H9 (cell line): ENCODE results near the gene UNC5C. TPM values are rescaled to one million over a fixed set of nuclear protein-coding genes. Genes with fewer than 3 reads are reported as not detected.

ENCODE experiments used
- DNase-seq: peaks from one replicate; pipeline ENCODE4 v3.0.0-alpha.2; 2017
- H2AFZ ChIP-seq: one replicate; pipeline ENCODE4 v1.6.1; 2013; ENCODE audit warnings: mild to moderate bottlenecking, low read length, control low read depth, moderate library complexity
- H2AK5ac ChIP-seq: 2 replicates; pipeline ENCODE4 v1.6.1; 2013; ENCODE audit warnings: low read length, control low read depth, mixed read lengths; ENCODE audit not compliant: insufficient read length
- H2BK120ac ChIP-seq: one replicate; pipeline ENCODE4 v1.6.1; 2013; ENCODE audit warnings: low read depth, mild to moderate bottlenecking, low read length, control low read depth, inconsistent platforms; ENCODE audit not compliant: poor library complexity, severe bottlenecking
- H2BK12ac ChIP-seq: 2 replicates; pipeline ENCODE4 v1.6.1; 2013; ENCODE audit warnings: low read length, control low read depth, mixed read lengths, low read depth; ENCODE audit not compliant: insufficient read length
- H2BK15ac ChIP-seq: 2 replicates; pipeline ENCODE4 v1.6.1; 2013; ENCODE audit warnings: low read depth, low read length, control low read depth
- H2BK20ac ChIP-seq: one replicate; pipeline ENCODE4 v1.6.1; 2013; ENCODE audit warnings: low read depth, mild to moderate bottlenecking, low read length, control low read depth, inconsistent platforms; ENCODE audit not compliant: poor library complexity, severe bottlenecking
- H2BK5ac ChIP-seq: 2 replicates; pipeline ENCODE4 v1.6.1; 2013; ENCODE audit warnings: low read length, control low read depth, mixed read lengths; ENCODE audit not compliant: insufficient read length
- H3K14ac ChIP-seq: 2 replicates; pipeline ENCODE4 v1.6.1; 2013; ENCODE audit warnings: low read length, control low read depth; ENCODE audit not compliant: insufficient read depth
- H3K18ac ChIP-seq: 2 replicates; pipeline ENCODE4 v1.6.1; 2013; ENCODE audit warnings: low read depth, mild to moderate bottlenecking, mixed read lengths, low read length, control low read depth; ENCODE audit not compliant: insufficient read length
- H3K23ac ChIP-seq: 2 replicates; pipeline ENCODE4 v1.6.1; 2013; ENCODE audit warnings: low read length, control low read depth, mixed read lengths, low read depth; ENCODE audit not compliant: insufficient read length
- H3K23me2 ChIP-seq: 2 replicates; pipeline ENCODE4 v1.6.1; 2013; ENCODE audit warnings: low read depth, mild to moderate bottlenecking, mixed read lengths, low read length, control low read depth; ENCODE audit not compliant: insufficient read length, poor library complexity, severe bottlenecking
- H3K27ac ChIP-seq: 2 replicates; pipeline ENCODE4 v1.5.1; 2013; ENCODE audit warnings: low read length, control low read depth, mixed read lengths, low read depth; ENCODE audit not compliant: insufficient read length
- H3K27me3 ChIP-seq: 2 replicates; pipeline ENCODE4 v1.6.1; 2013; ENCODE audit warnings: low read length, control low read depth, inconsistent platforms; ENCODE audit not compliant: insufficient read depth
- H3K4ac ChIP-seq: 2 replicates; pipeline ENCODE4 v1.6.1; 2013; ENCODE audit warnings: low read depth, mild to moderate bottlenecking, control low read depth, inconsistent platforms, low read length, moderate library complexity
- H3K4me1 ChIP-seq: 2 replicates; pipeline ENCODE4 v1.6.1; 2013; ENCODE audit warnings: low read length, control low read depth, inconsistent platforms; ENCODE audit not compliant: insufficient read depth
- H3K4me2 ChIP-seq: 2 replicates; pipeline ENCODE4 v1.6.1; 2013; ENCODE audit warnings: low read length, control low read depth, mixed read lengths; ENCODE audit not compliant: insufficient read length, insufficient read depth
- H3K56ac ChIP-seq: 2 replicates; pipeline ENCODE4 v1.6.1; 2013; ENCODE audit warnings: low read depth, mild to moderate bottlenecking, mixed read lengths, low read length, control low read depth; ENCODE audit not compliant: insufficient read length
- H3K79me1 ChIP-seq: 2 replicates; pipeline ENCODE4 v1.6.1; 2013; ENCODE audit warnings: low read depth, mild to moderate bottlenecking, moderate library complexity, low read length, control low read depth, inconsistent platforms; ENCODE audit not compliant: insufficient read depth, poor library complexity, severe bottlenecking
- H3K79me2 ChIP-seq: 2 replicates; pipeline ENCODE4 v1.6.1; 2013; ENCODE audit warnings: low read length, control low read depth, inconsistent platforms; ENCODE audit not compliant: insufficient read depth
- H3K9ac ChIP-seq: 2 replicates; pipeline ENCODE4 v1.6.1; 2013; ENCODE audit warnings: low read length, control low read depth, mixed read lengths; ENCODE audit not compliant: insufficient read length; ENCODE audit errors: extremely low read depth
- H3K9me3 ChIP-seq: one replicate; pipeline ENCODE4 v1.6.1; 2013; ENCODE audit warnings: low read depth, low read length, inconsistent platforms; ENCODE audit not compliant: control insufficient read depth
- H3T11ph ChIP-seq: one replicate; pipeline ENCODE4 v1.6.1; 2013; ENCODE audit warnings: mild to moderate bottlenecking, low read length, control low read depth, inconsistent platforms
- H4K20me1 ChIP-seq: one replicate; pipeline ENCODE4 v1.6.1; 2013; ENCODE audit not compliant: control insufficient read depth, insufficient read length, insufficient read depth
- H4K5ac ChIP-seq: 2 replicates; pipeline ENCODE4 v1.6.1; 2013; ENCODE audit warnings: low read depth, mild to moderate bottlenecking, mixed read lengths, low read length, control low read depth; ENCODE audit not compliant: insufficient read length
- H4K8ac ChIP-seq: replicated peaks from 2 replicates; pipeline ENCODE4 v1.6.1; 2013; ENCODE audit warnings: low read length, control low read depth, mixed read lengths, low read depth; ENCODE audit not compliant: insufficient read length
- H4K91ac ChIP-seq: 2 replicates; pipeline ENCODE4 v1.6.1; 2013; ENCODE audit warnings: low read depth, mild to moderate bottlenecking, moderate library complexity, mixed read lengths, low read length, control low read depth; ENCODE audit not compliant: insufficient read length
- H3K27ac Mint-ChIP-seq, 3 experiments: 2 replicates in 2 of 3; 3 replicates in 1 of 3; pipeline ENCODE4 v1.8.0; 2020 to 2021; ENCODE audit warnings: mixed read lengths in 3 of 3, mild to moderate bottlenecking in 1 of 3, moderate library complexity in 1 of 3
- H3K27me3 Mint-ChIP-seq: 2 replicates; pipeline ENCODE4 v1.8.0; 2021; ENCODE audit warnings: low read depth, mild to moderate bottlenecking, moderate library complexity, mixed read lengths
- H3K36me3 Mint-ChIP-seq, 3 experiments: 2 replicates in 2 of 3; 3 replicates in 1 of 3; pipeline ENCODE4 v1.8.0; 2020 to 2021; ENCODE audit warnings: low read depth in 3 of 3, mixed read lengths in 3 of 3; ENCODE audit not compliant: insufficient read depth in 1 of 3
- H3K4me1 Mint-ChIP-seq, 2 experiments: 2 replicates each; pipeline ENCODE4 v1.8.0; 2020; ENCODE audit warnings: mixed read lengths in 2 of 2
- H3K4me3 Mint-ChIP-seq, 2 experiments: 2 replicates in 1 of 2; 3 replicates in 1 of 2; pipeline ENCODE4 v1.8.0; 2020 to 2021; ENCODE audit warnings: mild to moderate bottlenecking in 2 of 2, mixed read lengths in 2 of 2, moderate library complexity in 1 of 2
- H3K9me3 Mint-ChIP-seq, 2 experiments: 2 replicates in 1 of 2; 3 replicates in 1 of 2; pipeline ENCODE4 v1.8.0; 2020; ENCODE audit warnings: mild to moderate bottlenecking in 2 of 2, mixed read lengths in 2 of 2, moderate library complexity in 1 of 2
- WGBS: extraction: QIAGEN DNeasy Blood & Tissue Kit; methylation state at CpG from one replicate; pipeline ENCODE4 v1.1.7; 2013; ENCODE audit warnings: missing lambda C conversion rate, low lambda C conversion rate, mixed read lengths; ENCODE audit not compliant: insufficient read length; ENCODE audit errors: extremely low coverage; 5-methylcytosine and 5-hydroxymethylcytosine counted together
- total RNA-seq: library from RNA; stranded (reverse); gene quantifications from 2 replicates; pipeline ENCODE4 v1.2.1, GENCODE V29; 2021
- TF ChIP-seq, protein P1 (sequence below): fragments of 200-600 bp; sonication (generic); conservative IDR thresholded peaks from 3 replicates; pipeline ENCODE4 v1.8.0; 2021; ENCODE audit warnings: antibody characterized with exemption, mild to moderate bottlenecking

Gene UNC5C
- total RNA-seq, 1 experiment from 2014 or later, result not detected

DNA sequence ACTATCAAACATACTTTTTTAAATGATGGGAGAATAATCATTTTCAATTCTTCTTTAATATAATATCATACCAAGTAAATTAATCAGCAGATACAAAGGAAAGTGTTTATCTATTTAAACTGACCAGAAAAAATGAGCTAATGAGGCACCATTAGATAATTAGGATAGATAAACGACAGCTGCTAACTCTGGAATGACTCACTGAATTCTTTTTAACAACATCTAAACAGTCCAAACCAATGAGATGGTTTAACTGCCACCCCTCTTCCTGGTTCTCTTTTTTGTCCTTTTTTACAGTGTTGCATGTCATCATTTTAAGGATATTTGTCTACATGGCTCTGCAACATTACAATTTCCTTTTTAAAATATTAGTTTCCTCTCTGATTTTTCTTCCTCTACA lies 41.6 kb downstream of the UNC5C start:
- H3K79me2 ChIP-seq, result no peaks in the 10 kb centered on the region
- H2BK12ac ChIP-seq, result no peak overlapping the region
- Mint-ChIP-seq H3K4me1 (peaks cover 4 to 5% of the 10 kb centered on the region in 2 experiments), H3K27me3 (no peaks in the 10 kb centered on the region), H3K4me3 (no peak overlapping the region), H3K36me3 (no peaks in the 10 kb centered on the region; a peak in 1 of 7 replicates), H3K9me3 (no peaks in the 10 kb centered on the region), H3K27ac (no peak overlapping the region)
- H4K8ac ChIP-seq, result no peak overlapping the region
- H3K9ac ChIP-seq, result no peak overlapping the region
- no peaks in the 10 kb centered on the region for H3K9me3 ChIP-seq
- H3K27ac ChIP-seq, result no peak overlapping the region
- H3K14ac ChIP-seq, result no peak overlapping the region
- H3K23ac ChIP-seq, result no peak overlapping the region
- H2BK5ac ChIP-seq, result no peak overlapping the region
- H3K27me3 ChIP-seq, result no peaks in the 10 kb centered on the region
- no peak overlapping the region for H2AFZ ChIP-seq
- H4K91ac ChIP-seq, result no peak overlapping the region
- H3K79me1 ChIP-seq, result no peaks in the 10 kb centered on the region
- no peak overlapping the region for H2BK120ac ChIP-seq
- TF ChIP-seq, protein P1, sequence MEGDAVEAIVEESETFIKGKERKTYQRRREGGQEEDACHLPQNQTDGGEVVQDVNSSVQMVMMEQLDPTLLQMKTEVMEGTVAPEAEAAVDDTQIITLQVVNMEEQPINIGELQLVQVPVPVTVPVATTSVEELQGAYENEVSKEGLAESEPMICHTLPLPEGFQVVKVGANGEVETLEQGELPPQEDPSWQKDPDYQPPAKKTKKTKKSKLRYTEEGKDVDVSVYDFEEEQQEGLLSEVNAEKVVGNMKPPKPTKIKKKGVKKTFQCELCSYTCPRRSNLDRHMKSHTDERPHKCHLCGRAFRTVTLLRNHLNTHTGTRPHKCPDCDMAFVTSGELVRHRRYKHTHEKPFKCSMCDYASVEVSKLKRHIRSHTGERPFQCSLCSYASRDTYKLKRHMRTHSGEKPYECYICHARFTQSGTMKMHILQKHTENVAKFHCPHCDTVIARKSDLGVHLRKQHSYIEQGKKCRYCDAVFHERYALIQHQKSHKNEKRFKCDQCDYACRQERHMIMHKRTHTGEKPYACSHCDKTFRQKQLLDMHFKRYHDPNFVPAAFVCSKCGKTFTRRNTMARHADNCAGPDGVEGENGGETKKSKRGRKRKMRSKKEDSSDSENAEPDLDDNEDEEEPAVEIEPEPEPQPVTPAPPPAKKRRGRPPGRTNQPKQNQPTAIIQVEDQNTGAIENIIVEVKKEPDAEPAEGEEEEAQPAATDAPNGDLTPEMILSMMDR, result no peak
- H2AK5ac ChIP-seq, result no peak overlapping the region
- no peak overlapping the region for H3K56ac ChIP-seq
- H4K20me1 ChIP-seq, result no peaks in the 10 kb centered on the region
- no peaks in the 10 kb centered on the region for H3K23me2 ChIP-seq
- no peak overlapping the region for H3K4ac ChIP-seq
- no peak overlapping the region for H3K18ac ChIP-seq
- H4K5ac ChIP-seq, result no peak overlapping the region
- DNase-seq, result no peak
- no peak overlapping the region for H3T11ph ChIP-seq
- H3K4me2 ChIP-seq, result no peak overlapping the region
- H2BK20ac ChIP-seq, result no peak overlapping the region
- WGBS, result no CpG with 5 or more reads among the region's 1 CpG
- H3K4me1 ChIP-seq, result no peaks in the 10 kb centered on the region
- H2BK15ac ChIP-seq, result no peak overlapping the region
